GM21515 (cell line): ENCODE measurements around the gene FXYD1.
A peak's percentile ranks its signal among the peaks of the same experiment; 100 is the strongest.
"Not testable (repeated sequence)": the region's sequence is repeated elsewhere in the genome, so short reads cannot be mapped to it uniquely, and the experiment has no call there.

Experiments used
- ATAC-seq: cut with Tn5 transposase; IDR thresholded peaks from one replicate; pipeline ENCODE4 v1.9.1; 2021; ENCODE audit not compliant: unreplicated experiment

Gene FXYD1

GRCh38 chr19:35124098-35125060 lies 14.2 kb upstream of the FXYD1 start:
- ATAC-seq, result peak; percentile 73

GRCh38 chr19:35125270-35125717 lies 13.3 kb upstream of the FXYD1 start:
- no peak for ATAC-seq

GRCh38 chr19:35125749-35126623 lies 12.6 kb upstream of the FXYD1 start:
- ATAC-seq, result no peak

- ATAC-seq, result no peak
These were observed 12.0 kb upstream of the FXYD1 start for GRCh38 chr19:35126624-35126959.

- no peak for ATAC-seq
These were observed 10.8 kb upstream of the FXYD1 start for GRCh38 chr19:35127871-35128270.

GRCh38 chr19:35128398-35129057 lies 10.1 kb upstream of the FXYD1 start:
- no peak for ATAC-seq

- ATAC-seq, result not testable (repeated sequence)
These were observed 8.8 kb upstream of the FXYD1 start for GRCh38 chr19:35129724-35130274.

GRCh38 chr19:35130761-35131720 lies 7.6 kb upstream of the FXYD1 start:
- no peak for ATAC-seq

- no peak for ATAC-seq
These were observed 6.4 kb upstream of the FXYD1 start for GRCh38 chr19:35132254-35132653.

GRCh38 chr19:35133826-35134225 lies 4.8 kb upstream of the FXYD1 start:
- no peak for ATAC-seq

GRCh38 chr19:35134601-35135242 lies 3.9 kb upstream of the FXYD1 start, which contains the start of gene LGI4:
LGI4 (minus strand) TSS chr19:35135059; CDS start chr19:35134680, 379 bp downstream.
- ATAC-seq, result no peak

GRCh38 chr19:35135389-35135909 lies 3.2 kb upstream of the FXYD1 start:
- ATAC-seq, result no peak

GRCh38 chr19:35136231-35136630 lies 2.4 kb upstream of the FXYD1 start:
- ATAC-seq, result no peak

- no peak for ATAC-seq
These were observed 1.5 kb upstream of the FXYD1 start for GRCh38 chr19:35136977-35137702.

- ATAC-seq, result no peak
These were observed 1.8 kb downstream of the FXYD1 start for GRCh38 chr19:35140207-35140961.

- ATAC-seq, result peak; percentile 42
These were observed 2.6 kb downstream of the FXYD1 start for GRCh38 chr19:35140962-35141836.
